Measurements from ENCODE around the gene CA6. TPM values are rescaled to one million over a fixed set of nuclear protein-coding genes. Genes with fewer than 3 reads are reported as not detected.

CA6 gene
- total and polyA plus RNA-seq, 2 experiments from 2014 or later: not detected

DNA sequence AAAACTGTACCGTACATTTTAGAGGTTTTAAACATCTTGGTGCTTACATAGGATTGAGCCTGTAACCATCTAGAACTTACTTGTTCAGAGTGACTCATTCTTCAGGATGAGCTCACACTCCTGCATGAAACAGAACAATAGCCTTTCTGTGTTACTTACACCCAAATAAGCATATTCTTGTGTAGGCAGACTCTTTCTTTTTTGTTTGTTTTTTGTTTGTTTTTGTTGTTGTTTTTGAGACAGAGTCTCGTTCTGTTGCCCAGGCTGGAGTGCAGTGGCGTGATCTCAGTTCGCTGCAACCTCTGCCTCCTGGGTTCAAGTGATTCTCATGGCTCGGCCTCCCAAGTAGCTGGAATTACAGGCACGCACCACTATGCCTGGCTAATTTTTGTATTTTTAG is 3.8 kb upstream of the CA6 start:
- Histone ChIP-seq H3K9me2 (ENCODE audit: insufficient read depth) (no peaks in the 10 kb centered on the region), H3K27ac (peak overlapping the region; percentile 29; the same call in 1 of the 2 replicates), H3K36me3 (ENCODE audit: low read depth) (no peaks in the 10 kb centered on the region), H3K9ac (no peak overlapping the region), H4K20me1 (ENCODE audit: insufficient read depth) (no peaks in the 10 kb centered on the region), H3K4me3 (no peak overlapping the region), H3K4me2 (ENCODE audit: unreplicated experiment) (no peak overlapping the region), H3K79me2 (ENCODE audit: insufficient read depth) (no peaks in the 10 kb centered on the region), H3F3A (ENCODE audit: insufficient read depth) (no peaks in the 10 kb centered on the region), H3K9me3 (ENCODE audit: low read depth) (no peaks in the 10 kb centered on the region), H3K27me3 (replicated peaks; ENCODE audit: insufficient read depth) (no peaks in the 10 kb centered on the region), H2AFZ (no peak overlapping the region), H3K4me1 (ENCODE audit: insufficient read depth) (peaks cover 4% of the 10 kb centered on the region)
- in situ Hi-C loops (cut with MboI): no loop called here
- 63 to 71% methylated on average over 6 of the region's 6 CpGs for WGBS, 2 experiments (ENCODE audit: low coverage in 1 of 2, low lambda C conversion rate in 2 of 2, missing lambda C conversion rate in 2 of 2)
- DNase-seq: peak; percentile 88
- TF ChIP-seq EZH2phosphoT487 (IDR thresholded peaks at IDR 0.05; ENCODE audit: insufficient read depth, low read depth): no peak
- TF ChIP-seq EZH2 (IDR thresholded peaks at IDR 0.05; ENCODE audit: insufficient read depth, poor library complexity, severe bottlenecking): no peak

DNA sequence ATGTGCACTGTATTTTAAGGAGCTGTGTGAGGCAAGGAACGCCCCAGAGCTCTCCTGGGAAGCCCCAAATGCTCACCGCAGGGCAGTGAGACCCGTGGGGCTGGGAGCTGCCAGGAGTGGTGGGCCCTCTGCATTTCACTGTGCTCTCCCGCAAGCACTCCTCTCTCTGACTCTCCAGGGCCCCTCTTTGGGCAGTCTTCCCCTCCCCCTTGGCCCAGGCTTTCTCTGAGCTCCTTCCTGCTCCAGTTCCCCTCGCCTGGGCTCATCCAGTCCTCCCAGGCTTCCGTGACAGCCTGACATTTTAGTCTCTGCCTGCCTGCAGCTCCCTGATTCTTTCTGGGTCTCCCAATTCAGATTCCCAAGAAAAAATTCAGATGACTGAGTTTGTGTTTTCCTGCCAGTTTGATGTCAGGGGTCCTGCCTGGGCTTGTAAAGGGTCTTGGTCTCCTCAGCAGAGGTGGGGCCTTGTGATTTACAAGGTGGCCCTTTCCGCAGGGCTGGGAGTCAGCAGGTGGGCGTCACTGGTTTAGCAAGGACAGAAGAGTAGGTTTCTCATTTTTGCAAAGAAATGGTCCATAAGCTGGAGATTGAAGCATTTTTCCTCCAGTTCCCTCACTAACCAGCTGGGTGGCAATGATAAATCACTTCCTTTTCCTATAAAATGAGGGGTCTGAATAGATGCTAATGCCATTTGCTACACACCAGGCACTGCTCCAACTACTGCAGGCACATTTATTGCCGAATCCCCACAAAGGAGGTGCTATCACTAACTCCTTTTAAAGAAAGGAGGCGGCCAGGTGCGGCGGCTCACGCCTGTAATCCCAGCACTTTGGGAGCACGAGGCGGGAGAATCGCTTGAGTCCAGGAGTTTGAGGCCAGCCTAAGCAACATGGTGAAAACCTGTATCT is 1.9 kb upstream of the CA6 start:
- no peaks in the 10 kb centered on the region for H3K79me2 ChIP-seq (ENCODE audit: insufficient read depth)
- no peak overlapping the region for H3K9ac ChIP-seq
- TF ChIP-seq EZH2 (IDR thresholded peaks at IDR 0.05; ENCODE audit: insufficient read depth, poor library complexity, severe bottlenecking) (no peak), EZH2phosphoT487 (IDR thresholded peaks at IDR 0.05; ENCODE audit: insufficient read depth, low read depth) (no peak)
- no peak overlapping the region for H3K4me2 ChIP-seq (ENCODE audit: unreplicated experiment)
- 79 to 80% methylated on average over 16 of the region's 16 CpGs for WGBS, 2 experiments (ENCODE audit: low coverage in 1 of 2, low lambda C conversion rate in 2 of 2, missing lambda C conversion rate in 2 of 2)
- no peaks in the 10 kb centered on the region for H3K36me3 ChIP-seq (ENCODE audit: low read depth)
- no peaks in the 10 kb centered on the region for H3K9me2 ChIP-seq (ENCODE audit: insufficient read depth)
- H3K9me3 ChIP-seq (ENCODE audit: low read depth): no peaks in the 10 kb centered on the region
- no peak overlapping the region for H2AFZ ChIP-seq
- no peaks in the 10 kb centered on the region for H4K20me1 ChIP-seq (ENCODE audit: insufficient read depth)
- in situ Hi-C loops (cut with MboI): no loop called here
- no peak for DNase-seq
- H3K4me3 ChIP-seq: no peak overlapping the region
- no peak overlapping the region for H3K27ac ChIP-seq
- peaks cover 4% of the 10 kb centered on the region for H3K4me1 ChIP-seq (ENCODE audit: insufficient read depth)
- no peaks in the 10 kb centered on the region for H3K27me3 ChIP-seq (replicated peaks; ENCODE audit: insufficient read depth)
- H3F3A ChIP-seq (ENCODE audit: insufficient read depth): no peaks in the 10 kb centered on the region

DNA sequence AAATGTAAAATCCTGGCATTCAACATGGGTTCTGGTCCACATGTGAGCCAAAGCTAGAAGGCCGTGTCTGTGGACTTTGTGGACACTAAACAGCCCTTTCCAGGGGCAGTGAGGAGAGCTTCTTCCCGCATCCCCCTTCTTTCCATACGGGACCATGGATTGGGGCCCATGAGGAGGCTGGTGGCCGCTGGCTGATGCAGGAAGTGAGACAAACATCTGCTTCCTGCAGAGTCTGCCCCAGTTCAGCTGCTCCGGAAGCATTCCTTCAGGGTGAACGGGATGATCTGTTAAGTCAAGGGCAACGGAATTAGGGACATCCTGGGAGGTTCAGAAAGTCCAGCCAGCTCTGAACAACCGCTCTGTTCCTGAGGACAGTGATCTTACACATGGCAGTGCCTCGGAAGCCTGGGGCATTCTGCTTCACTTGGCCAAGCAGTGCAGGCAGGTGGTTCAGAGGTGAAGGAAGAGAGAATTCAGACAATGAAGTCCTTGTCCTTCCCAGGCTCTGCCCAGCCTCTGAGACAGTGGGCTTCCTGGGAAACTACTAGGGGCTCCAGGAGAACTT is 1.5 kb downstream of the CA6 start:
- H3F3A ChIP-seq (ENCODE audit: insufficient read depth): no peaks in the 10 kb centered on the region
- WGBS, 2 experiments (ENCODE audit: low coverage in 1 of 2, low lambda C conversion rate in 2 of 2, missing lambda C conversion rate in 2 of 2): 76 to 86% methylated on average over 9 of the region's 9 CpGs
- in situ Hi-C loops (cut with MboI): no loop called here
- TF ChIP-seq EZH2phosphoT487 (IDR thresholded peaks at IDR 0.05; ENCODE audit: insufficient read depth, low read depth) (no peak), EZH2 (IDR thresholded peaks at IDR 0.05; ENCODE audit: insufficient read depth, poor library complexity, severe bottlenecking) (no peak)
- H3K4me2 ChIP-seq (ENCODE audit: unreplicated experiment): no peak overlapping the region
- no peaks in the 10 kb centered on the region for H3K36me3 ChIP-seq (ENCODE audit: low read depth)
- H3K9ac ChIP-seq: no peak overlapping the region
- H3K4me3 ChIP-seq: no peak overlapping the region
- H3K79me2 ChIP-seq (ENCODE audit: insufficient read depth): no peaks in the 10 kb centered on the region
- no peaks in the 10 kb centered on the region for H3K4me1 ChIP-seq (ENCODE audit: insufficient read depth)
- no peaks in the 10 kb centered on the region for H4K20me1 ChIP-seq (ENCODE audit: insufficient read depth)
- H3K27ac ChIP-seq: no peak overlapping the region
- H2AFZ ChIP-seq: no peak overlapping the region
- no peaks in the 10 kb centered on the region for H3K9me3 ChIP-seq (ENCODE audit: low read depth)
- DNase-seq: no peak
- no peaks in the 10 kb centered on the region for H3K27me3 ChIP-seq (replicated peaks; ENCODE audit: insufficient read depth)
- no peaks in the 10 kb centered on the region for H3K9me2 ChIP-seq (ENCODE audit: insufficient read depth)

DNA sequence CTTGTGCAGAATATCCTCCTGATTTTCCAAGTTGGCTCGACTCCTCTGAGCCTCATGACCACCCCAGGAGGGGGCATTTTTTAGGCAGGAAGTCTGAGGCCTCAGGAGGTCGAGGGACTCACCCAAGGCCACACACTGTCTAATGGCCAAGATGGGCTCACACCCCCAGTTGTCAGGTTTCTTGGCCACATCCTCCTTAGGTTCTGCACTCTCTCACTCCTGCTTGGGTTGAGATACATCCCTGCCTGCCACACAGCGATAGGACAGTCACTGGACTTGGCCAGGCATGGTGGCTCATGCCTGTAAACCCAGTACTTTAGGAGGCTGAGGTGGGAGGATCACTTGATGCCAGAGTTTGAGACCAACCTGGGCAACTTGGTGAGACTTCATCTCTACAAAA is 4.6 kb downstream of the CA6 start:
- H2AFZ ChIP-seq: no peak overlapping the region
- no peaks in the 10 kb centered on the region for H3K36me3 ChIP-seq (ENCODE audit: low read depth)
- TF ChIP-seq EZH2phosphoT487 (IDR thresholded peaks at IDR 0.05; ENCODE audit: insufficient read depth, low read depth) (no peak), EZH2 (IDR thresholded peaks at IDR 0.05; ENCODE audit: insufficient read depth, poor library complexity, severe bottlenecking) (no peak)
- no peaks in the 10 kb centered on the region for H4K20me1 ChIP-seq (ENCODE audit: insufficient read depth)
- H3F3A ChIP-seq (ENCODE audit: insufficient read depth): no peaks in the 10 kb centered on the region
- 38 to 60% methylated on average over 3 of the region's 3 CpGs for WGBS, 2 experiments (ENCODE audit: low coverage in 1 of 2, low lambda C conversion rate in 2 of 2, missing lambda C conversion rate in 2 of 2)
- no peak for DNase-seq
- no peaks in the 10 kb centered on the region for H3K4me1 ChIP-seq (ENCODE audit: insufficient read depth)
- no peaks in the 10 kb centered on the region for H3K27me3 ChIP-seq (replicated peaks; ENCODE audit: insufficient read depth)
- H3K9me2 ChIP-seq (ENCODE audit: insufficient read depth): no peaks in the 10 kb centered on the region
- H3K9me3 ChIP-seq (ENCODE audit: low read depth): no peaks in the 10 kb centered on the region
- no peak overlapping the region for H3K27ac ChIP-seq
- no peak overlapping the region for H3K9ac ChIP-seq
- in situ Hi-C loops (cut with MboI): no loop called here
- H3K79me2 ChIP-seq (ENCODE audit: insufficient read depth): no peaks in the 10 kb centered on the region
- H3K4me2 ChIP-seq (ENCODE audit: unreplicated experiment): no peak overlapping the region
- H3K4me3 ChIP-seq: no peak overlapping the region
